Glutamatergic neuron (in vitro differentiated cells): ENCODE data around the gene FMN1. TPM values are rescaled to one million over a fixed set of nuclear protein-coding genes. Genes with fewer than 3 reads are reported as not detected.

Source experiments
- DNase-seq: peaks from one replicate; pipeline ENCODE4 v3.0.0; 2022
- H3K27ac Mint-ChIP-seq: one replicate; pipeline ENCODE4 v1.8.0; 2020; ENCODE audit warnings: mild to moderate bottlenecking, mixed read lengths, inconsistent platforms; ENCODE audit not compliant: unreplicated experiment
- H3K27me3 Mint-ChIP-seq: one replicate; pipeline ENCODE4 v1.8.0; 2020; ENCODE audit warnings: mild to moderate bottlenecking, moderate library complexity, mixed read lengths, inconsistent platforms; ENCODE audit not compliant: unreplicated experiment
- H3K36me3 Mint-ChIP-seq: one replicate; pipeline ENCODE4 v1.8.0; 2020; ENCODE audit warnings: mild to moderate bottlenecking, mixed read lengths, inconsistent platforms; ENCODE audit not compliant: unreplicated experiment
- H3K4me1 Mint-ChIP-seq: one replicate; pipeline ENCODE4 v1.8.0; 2020; ENCODE audit warnings: mild to moderate bottlenecking, low read depth, mixed read lengths, inconsistent platforms; ENCODE audit not compliant: unreplicated experiment
- H3K4me3 Mint-ChIP-seq: one replicate; pipeline ENCODE4 v1.8.0; 2020; ENCODE audit warnings: mild to moderate bottlenecking, mixed read lengths, inconsistent platforms; ENCODE audit not compliant: unreplicated experiment
- H3K9me3 Mint-ChIP-seq: one replicate; pipeline ENCODE4 v1.8.0; 2020; ENCODE audit warnings: mild to moderate bottlenecking, moderate library complexity, mixed read lengths, inconsistent platforms; ENCODE audit not compliant: unreplicated experiment
- CTCF ChIP-seq: fragments of 200-600 bp; sonication (generic); IDR thresholded peaks from one replicate; pipeline ENCODE4 v1.5.0; 2021; ENCODE audit not compliant: partially characterized antibody, unreplicated experiment
- total RNA-seq: library from RNA; stranded (reverse); fragmentation: NEBNext Ultra II Directional; extraction: Animal tissue kit (Norgen Biotek cat#: 25700); gene quantifications from one replicate; pipeline ENCODE4 v1.2.1, GENCODE V29; 2021; ENCODE audit not compliant: unreplicated experiment

The FMN1 gene
- total RNA-seq, 1 donor from 2014 or later, result 1.1 TPM

GRCh38 chr15:33190539-33190938 is 4.0 kb downstream of the FMN1 start:
- H3K27me3 Mint-ChIP-seq, result peaks cover 5% of the 10 kb centered on the region
- TF ChIP-seq CTCF, result no peak
- DNase-seq, result no peak
- H3K27ac Mint-ChIP-seq, result no peak overlapping the region
- H3K9me3 Mint-ChIP-seq, result no peaks in the 10 kb centered on the region
- no peaks in the 10 kb centered on the region for H3K36me3 Mint-ChIP-seq
- H3K4me3 Mint-ChIP-seq, result no peak overlapping the region
- peaks cover 4% of the 10 kb centered on the region for H3K4me1 Mint-ChIP-seq

GRCh38 chr15:33188641-33189257 is 5.8 kb downstream of the FMN1 start:
- H3K27ac Mint-ChIP-seq, result no peak overlapping the region
- no peak for DNase-seq
- H3K4me3 Mint-ChIP-seq, result no peak overlapping the region
- TF ChIP-seq CTCF, result no peak
- H3K4me1 Mint-ChIP-seq, result peaks cover under 1% of the 10 kb centered on the region
- no peaks in the 10 kb centered on the region for H3K36me3 Mint-ChIP-seq
- no peaks in the 10 kb centered on the region for H3K9me3 Mint-ChIP-seq
- no peaks in the 10 kb centered on the region for H3K27me3 Mint-ChIP-seq

GRCh38 chr15:33188159-33188558 is 6.4 kb downstream of the FMN1 start:
- DNase-seq, result no peak
- Mint-ChIP-seq H3K9me3 (no peaks in the 10 kb centered on the region), H3K4me1 (no peaks in the 10 kb centered on the region), H3K27me3 (no peaks in the 10 kb centered on the region), H3K4me3 (no peak overlapping the region), H3K27ac (no peak overlapping the region), H3K36me3 (no peaks in the 10 kb centered on the region)
- TF ChIP-seq CTCF, result no peak

DNA sequence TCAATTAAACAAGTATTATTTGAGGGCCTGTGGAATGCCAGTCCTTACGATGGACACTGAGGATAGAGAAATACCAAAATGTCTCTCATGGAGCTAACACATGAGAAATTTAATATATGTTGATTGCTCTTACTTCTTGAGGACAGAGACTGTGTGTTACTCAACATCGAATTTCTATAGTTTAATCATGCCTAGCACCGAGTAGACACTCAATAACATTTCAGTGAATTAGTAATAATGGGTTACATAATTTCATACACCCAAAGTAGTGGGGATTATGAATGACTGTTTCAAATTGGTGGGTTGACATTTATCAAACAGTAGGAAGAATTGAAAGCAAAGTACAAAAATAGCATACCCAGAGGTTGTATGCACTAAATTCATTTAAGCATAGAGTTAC is 11.2 kb downstream of the FMN1 start:
- H3K9me3 Mint-ChIP-seq, result no peaks in the 10 kb centered on the region
- TF ChIP-seq CTCF, result no peak
- H3K4me3 Mint-ChIP-seq, result no peak overlapping the region
- H3K27me3 Mint-ChIP-seq, result no peaks in the 10 kb centered on the region
- peaks cover 8% of the 10 kb centered on the region for H3K4me1 Mint-ChIP-seq
- no peak overlapping the region for H3K27ac Mint-ChIP-seq
- H3K36me3 Mint-ChIP-seq, result no peaks in the 10 kb centered on the region
- DNase-seq, result no peak

- H3K36me3 Mint-ChIP-seq, result no peaks in the 10 kb centered on the region
- TF ChIP-seq CTCF, result no peak
- no peak overlapping the region for H3K27ac Mint-ChIP-seq
- no peaks in the 10 kb centered on the region for H3K27me3 Mint-ChIP-seq
- no peaks in the 10 kb centered on the region for H3K9me3 Mint-ChIP-seq
- no peak overlapping the region for H3K4me3 Mint-ChIP-seq
- H3K4me1 Mint-ChIP-seq, result peaks cover 8% of the 10 kb centered on the region
- DNase-seq, result no peak
These were observed 11.6 kb downstream of the FMN1 start for GRCh38 chr15:33182926-33183325.
